IPS DF 6.9 (cell line): ENCODE results near the gene FBL.
A peak's percentile ranks its signal among the peaks of the same experiment; 100 is the strongest.

Experiments used
- DNase-seq: peaks from one replicate; pipeline ENCODE4 v3.0.0-alpha.2; 2013; ENCODE audit warnings: low read depth, low spot score
- H3K27ac ChIP-seq: one replicate; pipeline ENCODE4 v1.5.1; 2013; ENCODE audit warnings: low read length, control low read depth
- H3K27me3 ChIP-seq: 2 replicates; pipeline ENCODE4 v1.6.1; 2013; ENCODE audit warnings: mild to moderate bottlenecking, low read length; ENCODE audit not compliant: control insufficient read depth, insufficient read depth
- H3K36me3 ChIP-seq: 2 replicates; pipeline ENCODE4 v1.6.1; 2013; ENCODE audit warnings: low read length; ENCODE audit not compliant: control insufficient read depth, insufficient read depth
- H3K4me1 ChIP-seq: 2 replicates; pipeline ENCODE4 v1.6.1; 2013; ENCODE audit warnings: low read length; ENCODE audit not compliant: control insufficient read depth, insufficient read depth
- H3K4me3 ChIP-seq: 2 replicates; pipeline ENCODE4 v1.5.1; 2013; ENCODE audit warnings: mild to moderate bottlenecking, low read length
- H3K9me3 ChIP-seq: 2 replicates; pipeline ENCODE4 v1.6.1; 2013; ENCODE audit warnings: low read length, inconsistent platforms; ENCODE audit not compliant: control insufficient read depth, insufficient read depth
- WGBS: extraction: QIAGEN DNeasy Blood & Tissue Kit; methylation state at CpG from one replicate; pipeline ENCODE4 v1.1.7; 2013; ENCODE audit warnings: mixed read lengths, missing lambda C conversion rate; ENCODE audit not compliant: insufficient read length, insufficient coverage; 5-methylcytosine and 5-hydroxymethylcytosine counted together

FBL gene

GRCh38 chr19:39792999-39793546, 53.1 kb downstream of the FBL start:
- Histone ChIP-seq H3K36me3 (no peaks in the 10 kb centered on the region), H3K27me3 (no peaks in the 10 kb centered on the region), H3K27ac (no peak overlapping the region), H3K4me3 (peak overlapping the region; percentile 98; the same call in 1 of the 2 replicates), H3K9me3 (no peaks in the 10 kb centered on the region), H3K4me1 (no peaks in the 10 kb centered on the region; the same call in 1 of the 2 replicates)
- DNase-seq, result peak; percentile 86
- WGBS, result no CpG with 5 or more reads among the region's 17 CpGs

- H3K27ac ChIP-seq, result no peak overlapping the region
- H3K4me1 ChIP-seq, result no peaks in the 10 kb centered on the region
Measured at GRCh38 chr19:39788244-39788643, 57.9 kb downstream of the FBL start.

More at GRCh38 chr19:39788244-39788643, 57.9 kb downstream of the FBL start:
- no peaks in the 10 kb centered on the region for H3K9me3 ChIP-seq
- no peaks in the 10 kb centered on the region for H3K36me3 ChIP-seq
- no peak overlapping the region for H3K4me3 ChIP-seq
- no peak for DNase-seq
- no peaks in the 10 kb centered on the region for H3K27me3 ChIP-seq
